Peyer's patch (tissue), 4 donors: ENCODE measurements around the gene SMAD5. TPM values are rescaled to one million over a fixed set of nuclear protein-coding genes. Genes with fewer than 3 reads are reported as not detected.

Experiments
- DNase-seq, 3 donors: peaks; one replicate each; pipeline ENCODE4 v3.0.0-alpha.2; 2017 to 2019
- H3K27ac ChIP-seq, 4 donors: fragments of 200-600 bp; sonication (generic); one replicate each; pipeline ENCODE4 v1.5.1; 2016 to 2019
- H3K27me3 ChIP-seq, 2 donors: fragments of 200-600 bp; sonication (generic); one replicate each; pipeline ENCODE4 v1.5.1; 2019
- H3K36me3 ChIP-seq, 3 donors: fragments of 200-600 bp; sonication (generic); one replicate each; pipeline ENCODE4 v1.5.1; 2016 to 2019
- H3K4me1 ChIP-seq, 4 donors: fragments of 200-600 bp; sonication (generic); one replicate each; pipeline ENCODE4 v1.5.1; 2016 to 2019
- H3K4me3 ChIP-seq, 4 donors: fragments of 200-600 bp; sonication (generic); 1 replicate in 3 of 4; 2 replicates in 1 of 4; pipeline ENCODE4 v1.5.1; 2016 to 2019; ENCODE audit warnings: mild to moderate bottlenecking in 1 of 4
- H3K9me3 ChIP-seq, 4 donors: fragments of 200-600 bp; sonication (generic); one replicate each; pipeline ENCODE4 v1.5.1; 2016 to 2019; ENCODE audit warnings: mild to moderate bottlenecking in 1 of 4
- POLR2A ChIP-seq, 2 donors: fragments of 450-650 bp; IDR thresholded peaks; one replicate each; pipeline ENCODE4 v1.5.1; 2017; ENCODE audit warnings: antibody characterized with exemption in 2 of 2, mild to moderate bottlenecking in 2 of 2, moderate library complexity in 2 of 2
- total RNA-seq, 4 donors: library from RNA; depleted of rRNA; stranded (reverse); fragments of >200 nt; gene quantifications; one replicate each; pipeline ENCODE4 v1.1.0, GENCODE V29; 2016
- TF ChIP-seq, protein P1 (sequence below), 6 experiments: fragments of 450-650 bp in 4 of 6; fragments of 200-600 bp in 2 of 6; sonication (generic) in 1 of 6; IDR thresholded peaks; one replicate each; pipeline ENCODE4 v1.5.1; 2017 to 2019; ENCODE audit warnings: antibody characterized with exemption in 6 of 6, mild to moderate bottlenecking in 3 of 6, moderate library complexity in 1 of 6

SMAD5 gene
- total RNA-seq, 4 donors from 2014 or later: 20.0 to 31.4 (median 23.7) TPM

DNA sequence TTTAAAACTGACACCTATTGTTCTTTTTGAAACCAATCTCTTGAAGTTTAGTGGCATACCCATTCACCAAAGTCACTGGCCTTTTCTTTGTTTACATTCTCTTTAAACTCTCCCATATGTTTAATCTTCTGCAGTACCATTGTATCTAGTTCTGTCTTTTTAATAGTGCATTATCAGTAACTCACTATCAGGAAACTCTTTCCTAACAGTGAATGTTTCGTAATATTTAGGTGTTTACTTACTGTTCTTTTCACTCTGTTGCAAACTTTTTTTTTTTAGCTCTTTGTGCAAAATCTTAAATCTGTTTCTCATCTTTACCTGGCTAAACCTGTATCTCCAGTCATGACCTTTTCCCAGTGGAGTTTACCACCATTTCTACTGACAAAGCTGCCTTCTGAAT, 17.2 kb downstream of the SMAD5 start:
- Histone ChIP-seq H3K9me3 (no peaks in the 10 kb centered on the region), H3K27ac (no peak overlapping the region), H3K36me3 (peaks cover 0 to 15% (median 0%) of the 10 kb centered on the region in 3 donors), H3K4me3 (no peak overlapping the region), H3K4me1 (no peaks in the 10 kb centered on the region), H3K27me3 (no peaks in the 10 kb centered on the region)
- DNase-seq: no peak
- TF ChIP-seq, protein P1, sequence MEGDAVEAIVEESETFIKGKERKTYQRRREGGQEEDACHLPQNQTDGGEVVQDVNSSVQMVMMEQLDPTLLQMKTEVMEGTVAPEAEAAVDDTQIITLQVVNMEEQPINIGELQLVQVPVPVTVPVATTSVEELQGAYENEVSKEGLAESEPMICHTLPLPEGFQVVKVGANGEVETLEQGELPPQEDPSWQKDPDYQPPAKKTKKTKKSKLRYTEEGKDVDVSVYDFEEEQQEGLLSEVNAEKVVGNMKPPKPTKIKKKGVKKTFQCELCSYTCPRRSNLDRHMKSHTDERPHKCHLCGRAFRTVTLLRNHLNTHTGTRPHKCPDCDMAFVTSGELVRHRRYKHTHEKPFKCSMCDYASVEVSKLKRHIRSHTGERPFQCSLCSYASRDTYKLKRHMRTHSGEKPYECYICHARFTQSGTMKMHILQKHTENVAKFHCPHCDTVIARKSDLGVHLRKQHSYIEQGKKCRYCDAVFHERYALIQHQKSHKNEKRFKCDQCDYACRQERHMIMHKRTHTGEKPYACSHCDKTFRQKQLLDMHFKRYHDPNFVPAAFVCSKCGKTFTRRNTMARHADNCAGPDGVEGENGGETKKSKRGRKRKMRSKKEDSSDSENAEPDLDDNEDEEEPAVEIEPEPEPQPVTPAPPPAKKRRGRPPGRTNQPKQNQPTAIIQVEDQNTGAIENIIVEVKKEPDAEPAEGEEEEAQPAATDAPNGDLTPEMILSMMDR (IDR thresholded peaks at IDR 0.05): no peak
- no peak for TF ChIP-seq POLR2A (IDR thresholded peaks at IDR 0.05)

DNA sequence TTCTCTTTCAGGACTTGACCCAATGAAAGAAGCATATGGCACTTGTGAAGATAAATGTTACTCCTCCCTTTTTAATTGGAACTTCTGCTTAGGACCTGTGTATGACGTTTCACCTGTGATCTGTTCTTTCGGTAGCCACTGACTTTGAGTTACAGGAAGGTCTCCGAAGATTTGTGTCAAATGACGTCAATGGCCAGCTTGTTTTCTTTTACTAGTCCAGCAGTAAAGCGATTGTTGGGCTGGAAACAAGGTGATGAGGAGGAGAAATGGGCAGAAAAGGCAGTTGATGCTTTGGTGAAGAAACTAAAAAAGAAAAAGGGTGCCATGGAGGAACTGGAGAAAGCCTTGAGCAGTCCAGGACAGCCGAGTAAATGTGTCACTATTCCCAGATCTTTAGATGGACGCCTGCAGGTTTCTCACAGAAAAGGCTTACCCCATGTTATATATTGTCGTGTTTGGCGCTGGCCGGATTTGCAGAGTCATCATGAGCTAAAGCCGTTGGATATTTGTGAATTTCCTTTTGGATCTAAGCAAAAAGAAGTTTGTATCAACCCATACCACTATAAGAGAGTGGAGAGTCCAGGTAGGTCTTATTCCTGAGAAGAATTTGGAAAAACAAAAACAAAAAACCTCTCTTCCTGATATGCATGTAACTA, 21.1 kb downstream of the SMAD5 start:
- no peak for TF ChIP-seq POLR2A (IDR thresholded peaks at IDR 0.05)
- TF ChIP-seq, protein P1 (IDR thresholded peaks at IDR 0.05): no peak
- DNase-seq: no peak
- Histone ChIP-seq H3K27ac (no peak overlapping the region), H3K36me3 (peaks cover 0 to 26% (median 0%) of the 10 kb centered on the region in 3 donors), H3K9me3 (no peaks in the 10 kb centered on the region), H3K4me3 (no peak overlapping the region), H3K4me1 (no peaks in the 10 kb centered on the region), H3K27me3 (no peaks in the 10 kb centered on the region)

DNA sequence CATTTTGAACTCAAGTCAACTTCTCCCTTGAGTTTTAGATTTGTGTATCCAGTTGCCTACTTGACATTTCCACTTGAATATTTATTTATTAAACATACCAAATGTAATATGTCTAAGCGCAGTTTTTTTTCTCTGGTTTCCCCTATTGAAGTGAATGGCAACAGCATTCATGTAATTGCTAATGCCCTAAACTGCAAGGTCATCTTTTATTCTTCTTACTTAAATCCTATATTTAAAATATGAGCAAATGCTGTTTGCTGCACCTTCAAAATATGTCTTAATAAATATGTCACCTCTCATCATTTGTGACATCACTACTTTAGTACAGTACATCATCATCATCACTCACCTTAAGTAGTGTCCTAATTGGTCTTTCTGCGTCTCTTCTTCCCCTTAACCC, 22.4 kb downstream of the SMAD5 start:
- Histone ChIP-seq H3K4me3 (no peak overlapping the region), H3K4me1 (no peaks in the 10 kb centered on the region), H3K9me3 (no peaks in the 10 kb centered on the region), H3K36me3 (peaks cover 0 to 26% (median 0%) of the 10 kb centered on the region in 3 donors), H3K27ac (no peak overlapping the region), H3K27me3 (no peaks in the 10 kb centered on the region)
- TF ChIP-seq, protein P1 (IDR thresholded peaks at IDR 0.05): no peak
- no peak for TF ChIP-seq POLR2A (IDR thresholded peaks at IDR 0.05)
- no peak for DNase-seq

DNA sequence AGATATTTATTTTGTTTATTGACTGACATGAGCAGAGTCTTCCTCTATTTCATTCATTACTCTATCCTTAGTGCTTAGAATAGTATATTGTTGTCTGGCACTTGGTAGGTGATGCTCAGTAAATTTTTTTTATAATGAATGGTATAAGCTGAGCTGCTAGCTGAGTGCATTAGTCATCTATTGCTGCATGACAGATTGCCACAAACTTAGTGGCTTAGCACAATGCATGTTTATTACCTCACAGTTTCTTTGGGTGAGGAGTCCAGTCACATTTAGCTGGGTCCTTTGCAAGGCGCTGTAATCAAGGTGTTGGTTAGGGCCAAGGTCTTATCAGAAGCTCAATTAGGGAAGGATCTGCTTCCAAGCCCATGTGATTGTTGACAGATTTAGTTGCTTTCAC, 23.1 kb downstream of the SMAD5 start:
- no peak for DNase-seq
- no peaks in the 10 kb centered on the region for H3K27me3 ChIP-seq
- H3K9me3 ChIP-seq: no peaks in the 10 kb centered on the region
- no peak overlapping the region for H3K27ac ChIP-seq
- H3K4me1 ChIP-seq: no peaks in the 10 kb centered on the region
- H3K36me3 ChIP-seq: peaks cover 0 to 33% (median 0%) of the 10 kb centered on the region in 3 donors
- TF ChIP-seq, protein P1 (IDR thresholded peaks at IDR 0.05): no peak
- TF ChIP-seq POLR2A (IDR thresholded peaks at IDR 0.05): no peak
- no peak overlapping the region for H3K4me3 ChIP-seq

DNA sequence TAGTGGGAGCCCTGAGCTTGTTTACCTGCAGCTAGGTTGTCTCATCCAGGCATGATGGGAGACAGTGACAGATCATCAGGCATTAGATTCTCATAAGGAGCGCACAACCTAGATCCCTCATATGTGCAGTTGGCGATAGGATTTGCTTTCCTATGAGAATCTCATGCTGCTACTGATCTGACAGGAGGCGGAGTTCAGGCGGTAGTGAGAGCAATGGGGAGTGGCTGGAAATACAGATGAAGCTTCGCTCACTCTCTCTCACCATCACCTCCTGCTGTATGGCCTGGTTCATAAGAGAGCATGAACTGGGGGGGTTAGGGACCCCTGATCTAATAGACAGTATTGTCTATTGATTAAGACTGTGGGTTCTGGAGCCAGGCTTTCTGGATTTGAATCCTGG, 24.9 kb downstream of the SMAD5 start:
- no peak overlapping the region for H3K4me3 ChIP-seq
- H3K4me1 ChIP-seq: no peaks in the 10 kb centered on the region
- TF ChIP-seq, protein P1 (IDR thresholded peaks at IDR 0.05): no peak
- no peak for TF ChIP-seq POLR2A (IDR thresholded peaks at IDR 0.05)
- peaks cover 0 to 38% (median 0%) of the 10 kb centered on the region in 3 donors for H3K36me3 ChIP-seq
- DNase-seq: no peak
- H3K9me3 ChIP-seq: no peaks in the 10 kb centered on the region
- no peak overlapping the region for H3K27ac ChIP-seq
- H3K27me3 ChIP-seq: no peaks in the 10 kb centered on the region
